ENCODE data around the gene FCMR. TPM values are rescaled to one million over a fixed set of nuclear protein-coding genes. Genes with fewer than 3 reads are reported as not detected.

The FCMR gene
- total RNA-seq, 1 donor from 2014 or later: not detected

DNA sequence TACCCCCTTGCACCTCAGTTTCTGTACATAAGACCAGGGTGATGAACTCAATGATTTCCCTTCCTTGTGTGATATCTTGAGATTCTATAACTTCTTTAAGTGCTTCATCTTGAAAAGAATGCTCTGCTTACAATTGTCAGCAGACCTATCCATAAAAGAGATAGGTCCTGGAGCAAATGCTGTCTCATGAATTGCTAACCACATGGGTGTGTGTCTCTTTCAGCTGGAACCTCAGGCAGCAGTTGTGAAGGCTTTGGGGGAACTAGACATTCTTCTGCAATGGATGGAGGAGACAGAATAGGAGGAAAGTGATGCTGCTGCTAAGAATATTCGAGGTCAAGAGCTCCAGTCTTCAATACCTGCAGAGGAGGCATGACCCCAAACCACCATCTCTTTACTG, 53.5 kb downstream of the FCMR start:
- Mint-ChIP-seq H3K27me3 (peaks cover 36% of the 10 kb centered on the region), H3K27ac (no peak overlapping the region), H3K4me1 (ENCODE audit: low read depth) (peaks cover 3% of the 10 kb centered on the region), H3K4me3 (ENCODE audit: low read depth) (no peak overlapping the region), H3K9me3 (ENCODE audit: low read depth) (no peaks in the 10 kb centered on the region), H3K36me3 (ENCODE audit: insufficient read depth) (no peaks in the 10 kb centered on the region)
- TF ChIP-seq, protein P1, sequence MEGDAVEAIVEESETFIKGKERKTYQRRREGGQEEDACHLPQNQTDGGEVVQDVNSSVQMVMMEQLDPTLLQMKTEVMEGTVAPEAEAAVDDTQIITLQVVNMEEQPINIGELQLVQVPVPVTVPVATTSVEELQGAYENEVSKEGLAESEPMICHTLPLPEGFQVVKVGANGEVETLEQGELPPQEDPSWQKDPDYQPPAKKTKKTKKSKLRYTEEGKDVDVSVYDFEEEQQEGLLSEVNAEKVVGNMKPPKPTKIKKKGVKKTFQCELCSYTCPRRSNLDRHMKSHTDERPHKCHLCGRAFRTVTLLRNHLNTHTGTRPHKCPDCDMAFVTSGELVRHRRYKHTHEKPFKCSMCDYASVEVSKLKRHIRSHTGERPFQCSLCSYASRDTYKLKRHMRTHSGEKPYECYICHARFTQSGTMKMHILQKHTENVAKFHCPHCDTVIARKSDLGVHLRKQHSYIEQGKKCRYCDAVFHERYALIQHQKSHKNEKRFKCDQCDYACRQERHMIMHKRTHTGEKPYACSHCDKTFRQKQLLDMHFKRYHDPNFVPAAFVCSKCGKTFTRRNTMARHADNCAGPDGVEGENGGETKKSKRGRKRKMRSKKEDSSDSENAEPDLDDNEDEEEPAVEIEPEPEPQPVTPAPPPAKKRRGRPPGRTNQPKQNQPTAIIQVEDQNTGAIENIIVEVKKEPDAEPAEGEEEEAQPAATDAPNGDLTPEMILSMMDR (IDR thresholded peaks at IDR 0.05; ENCODE audit: unreplicated experiment): no peak
- DNase-seq (ENCODE audit: low spot score, unreplicated experiment): no peak

DNA sequence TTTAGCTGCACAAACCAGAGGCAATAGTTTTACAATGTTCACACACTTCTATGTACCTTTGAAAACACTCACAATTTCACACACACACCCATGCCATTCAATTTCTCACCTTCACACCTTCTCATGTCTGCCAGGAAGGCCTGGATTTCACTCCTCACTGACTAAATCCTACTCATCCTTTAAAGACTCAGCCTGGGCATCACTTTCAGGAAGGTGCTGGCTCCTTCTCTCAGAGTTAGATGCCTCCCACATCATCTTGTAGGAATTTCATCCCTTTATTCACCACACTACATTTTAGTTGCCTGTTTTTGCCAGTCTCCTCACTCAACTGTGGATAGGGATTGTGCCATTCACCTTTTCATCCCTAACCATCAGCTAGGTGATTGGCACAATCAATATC, 54.0 kb downstream of the FCMR start:
- TF ChIP-seq, protein P1 (IDR thresholded peaks at IDR 0.05; ENCODE audit: unreplicated experiment): no peak
- DNase-seq (ENCODE audit: low spot score, unreplicated experiment): no peak
- Mint-ChIP-seq H3K36me3 (ENCODE audit: insufficient read depth) (no peaks in the 10 kb centered on the region), H3K4me3 (ENCODE audit: low read depth) (no peak overlapping the region), H3K9me3 (ENCODE audit: low read depth) (no peaks in the 10 kb centered on the region), H3K27ac (no peak overlapping the region), H3K4me1 (ENCODE audit: low read depth) (peaks cover 5% of the 10 kb centered on the region), H3K27me3 (peaks cover 41% of the 10 kb centered on the region)

DNA sequence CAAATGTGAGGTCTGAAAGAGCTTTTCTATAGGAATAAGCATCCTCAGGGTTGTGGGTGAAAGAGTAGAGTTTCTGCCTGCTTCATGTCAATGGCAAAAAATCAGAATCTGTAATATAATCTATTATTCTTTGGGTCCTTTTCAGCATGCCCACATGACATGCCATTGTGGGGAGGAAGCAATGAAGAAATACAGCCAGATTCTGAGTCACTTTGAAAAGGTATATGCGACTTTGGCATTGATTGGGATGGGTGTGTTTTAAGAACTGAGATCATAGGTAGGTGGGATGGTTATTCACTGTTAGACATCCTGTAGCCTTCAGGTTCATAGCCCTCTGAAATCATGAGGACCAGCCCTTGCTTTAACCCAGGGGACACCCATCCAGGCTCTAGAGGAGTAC, 54.5 kb downstream of the FCMR start:
- TF ChIP-seq, protein P1 (IDR thresholded peaks at IDR 0.05; ENCODE audit: unreplicated experiment): no peak
- Mint-ChIP-seq H3K36me3 (ENCODE audit: insufficient read depth) (no peaks in the 10 kb centered on the region), H3K27ac (no peak overlapping the region), H3K4me1 (ENCODE audit: low read depth) (peaks cover 5% of the 10 kb centered on the region), H3K4me3 (ENCODE audit: low read depth) (no peak overlapping the region), H3K9me3 (ENCODE audit: low read depth) (no peaks in the 10 kb centered on the region), H3K27me3 (peaks cover 41% of the 10 kb centered on the region)
- no peak for DNase-seq (ENCODE audit: low spot score, unreplicated experiment)

DNA sequence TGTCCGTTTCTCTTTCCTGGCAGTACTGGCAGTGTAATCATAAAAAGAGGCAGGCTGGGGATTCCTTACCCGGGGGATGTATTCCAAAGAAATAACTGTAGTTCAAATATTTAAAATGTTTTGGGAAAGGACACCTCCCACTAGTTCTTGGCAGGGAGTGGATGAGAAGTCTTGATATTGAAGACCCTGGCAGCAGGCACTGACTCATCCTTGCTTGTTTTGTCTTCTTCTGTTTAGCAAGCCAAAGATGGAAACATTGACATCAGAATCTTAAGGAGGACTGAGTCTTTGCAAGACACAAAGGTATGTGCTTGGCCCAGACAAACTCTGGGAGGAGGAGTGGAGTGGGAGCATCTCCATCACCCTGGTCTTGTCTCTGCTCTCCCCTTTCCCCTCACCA, 55.7 kb downstream of the FCMR start:
- peaks cover 44% of the 10 kb centered on the region for H3K27me3 Mint-ChIP-seq
- H3K36me3 Mint-ChIP-seq (ENCODE audit: insufficient read depth): no peaks in the 10 kb centered on the region
- TF ChIP-seq, protein P1 (IDR thresholded peaks at IDR 0.05; ENCODE audit: unreplicated experiment): no peak

DNA sequence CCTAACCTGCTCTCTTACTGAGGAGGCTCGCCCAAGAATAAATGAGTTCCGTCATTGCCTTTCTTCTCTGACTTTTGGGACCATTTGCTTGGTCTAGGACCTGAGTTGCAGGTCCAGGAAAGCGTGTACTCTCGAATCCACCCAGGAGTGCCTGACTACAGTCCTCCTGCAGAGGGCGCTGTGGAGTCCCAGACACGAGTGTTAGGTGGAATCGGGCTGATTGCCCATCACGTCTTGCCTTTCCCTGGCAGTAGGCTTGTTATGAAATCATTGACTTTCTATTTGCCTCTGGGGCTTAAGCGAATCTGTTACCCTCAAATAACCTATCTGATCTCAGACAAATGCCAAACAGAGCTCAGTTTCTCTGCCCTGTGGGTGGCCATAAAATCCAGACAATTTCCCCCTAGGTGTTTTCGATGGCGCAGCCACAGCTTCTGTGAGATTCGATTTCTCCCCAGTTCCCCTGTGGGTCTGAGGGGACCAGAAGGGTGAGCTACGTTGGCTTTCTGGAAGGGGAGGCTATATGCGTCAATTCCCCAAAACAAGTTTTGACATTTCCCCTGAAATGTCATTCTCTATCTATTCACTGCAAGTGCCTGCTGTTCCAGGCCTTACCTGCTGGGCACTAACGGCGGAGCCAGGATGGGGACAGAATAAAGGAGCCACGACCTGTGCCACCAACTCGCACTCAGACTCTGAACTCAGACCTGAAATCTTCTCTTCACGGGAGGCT, 56.6 kb downstream of the FCMR start, which contains the start of gene IL20:
TSS of gene IL20 (plus strand) at position 685 of the 733 bp plus-strand sequence. CDS start 230 bp downstream, outside the sequence.
- TF ChIP-seq, protein P1 (IDR thresholded peaks at IDR 0.05; ENCODE audit: unreplicated experiment): peak; percentile 77
- no peak within 1 kb of the TSS for H3K4me3 Mint-ChIP-seq (ENCODE audit: low read depth)

More for the DNA sequence above, 55.7 kb downstream of the FCMR start:
- Mint-ChIP-seq H3K4me3 (ENCODE audit: low read depth) (no peak overlapping the region), H3K4me1 (ENCODE audit: low read depth) (peaks cover 5% of the 10 kb centered on the region), H3K27ac (no peak overlapping the region), H3K9me3 (ENCODE audit: low read depth) (no peaks in the 10 kb centered on the region)
- no peak for DNase-seq (ENCODE audit: low spot score, unreplicated experiment)

More for the DNA sequence above, 56.6 kb downstream of the FCMR start, which contains the start of gene IL20:
- peaks cover 5% of the 10 kb centered on the region for H3K4me1 Mint-ChIP-seq (ENCODE audit: low read depth)
- H3K9me3 Mint-ChIP-seq (ENCODE audit: low read depth): no peaks in the 10 kb centered on the region
- peaks cover 48% of the 10 kb centered on the region for H3K27me3 Mint-ChIP-seq
- no peak within 1 kb of the TSS for H3K27ac Mint-ChIP-seq
- DNase-seq (ENCODE audit: low spot score, unreplicated experiment): peak; percentile 54
- H3K36me3 Mint-ChIP-seq (ENCODE audit: insufficient read depth): no peaks in the 10 kb centered on the region
